Colonic mucosa (tissue), 4 donors: Measurements from ENCODE around the gene RAB33B. TPM values are rescaled to one million over a fixed set of nuclear protein-coding genes. Genes with fewer than 3 reads are reported as not detected.
"Not testable (repeated sequence)": the region's sequence is repeated elsewhere in the genome, so short reads cannot be mapped to it uniquely, and the experiment has no call there.

Experiments
- DNase-seq: peaks from one replicate; pipeline ENCODE4 v3.0.0-alpha.2; 2020
- H3K27ac ChIP-seq: fragments of 200-600 bp; one replicate; pipeline ENCODE4 v1.8.0; 2021
- H3K27me3 ChIP-seq: fragments of 200-600 bp; one replicate; pipeline ENCODE4 v1.8.0; 2021
- H3K36me3 ChIP-seq: fragments of 200-600 bp; one replicate; pipeline ENCODE4 v1.8.0; 2021
- H3K4me1 ChIP-seq: fragments of 200-600 bp; one replicate; pipeline ENCODE4 v1.8.0; 2021; ENCODE audit warnings: mild to moderate bottlenecking
- H3K4me3 ChIP-seq: fragments of 200-600 bp; one replicate; pipeline ENCODE4 v1.8.0; 2021
- H3K9ac ChIP-seq, 2 donors: one replicate each; pipeline ENCODE4 v1.7.0; 2013; ENCODE audit warnings: control low read depth in 2 of 2, low read depth in 2 of 2, low read length in 2 of 2
- H3K9me3 ChIP-seq: fragments of 200-600 bp; one replicate; pipeline ENCODE4 v1.8.0; 2021
- CTCF ChIP-seq: fragments of 200-600 bp; IDR thresholded peaks from one replicate; pipeline ENCODE4 v1.8.0; 2022; ENCODE audit warnings: antibody characterized with exemption, mild to moderate bottlenecking
- intact Hi-C: fragments of 100-400 bp; cut with DNase I; formaldehyde crosslinking; loops from one replicate; pipeline ENCODE4 v1.14.1; 2022
- total RNA-seq, 2 donors: library from RNA; stranded (reverse); fragmentation: NEBNext Ultra II Directional in 1 of 2; extraction: Animal tissue kit (Norgen Biotek cat#: 25700) in 1 of 2; gene quantifications; one replicate each; pipeline ENCODE4 v1.2.1, GENCODE V29; 2021
- donor health status: healthy.
- donor health status: DM: no; HTN: no; CAD: no.
- donor health status: DM: no; HTN: no; CAD: no.

RAB33B gene
- 1 to 10 TPM; 5.0 to 7.1 TPM for total RNA-seq

DNA sequence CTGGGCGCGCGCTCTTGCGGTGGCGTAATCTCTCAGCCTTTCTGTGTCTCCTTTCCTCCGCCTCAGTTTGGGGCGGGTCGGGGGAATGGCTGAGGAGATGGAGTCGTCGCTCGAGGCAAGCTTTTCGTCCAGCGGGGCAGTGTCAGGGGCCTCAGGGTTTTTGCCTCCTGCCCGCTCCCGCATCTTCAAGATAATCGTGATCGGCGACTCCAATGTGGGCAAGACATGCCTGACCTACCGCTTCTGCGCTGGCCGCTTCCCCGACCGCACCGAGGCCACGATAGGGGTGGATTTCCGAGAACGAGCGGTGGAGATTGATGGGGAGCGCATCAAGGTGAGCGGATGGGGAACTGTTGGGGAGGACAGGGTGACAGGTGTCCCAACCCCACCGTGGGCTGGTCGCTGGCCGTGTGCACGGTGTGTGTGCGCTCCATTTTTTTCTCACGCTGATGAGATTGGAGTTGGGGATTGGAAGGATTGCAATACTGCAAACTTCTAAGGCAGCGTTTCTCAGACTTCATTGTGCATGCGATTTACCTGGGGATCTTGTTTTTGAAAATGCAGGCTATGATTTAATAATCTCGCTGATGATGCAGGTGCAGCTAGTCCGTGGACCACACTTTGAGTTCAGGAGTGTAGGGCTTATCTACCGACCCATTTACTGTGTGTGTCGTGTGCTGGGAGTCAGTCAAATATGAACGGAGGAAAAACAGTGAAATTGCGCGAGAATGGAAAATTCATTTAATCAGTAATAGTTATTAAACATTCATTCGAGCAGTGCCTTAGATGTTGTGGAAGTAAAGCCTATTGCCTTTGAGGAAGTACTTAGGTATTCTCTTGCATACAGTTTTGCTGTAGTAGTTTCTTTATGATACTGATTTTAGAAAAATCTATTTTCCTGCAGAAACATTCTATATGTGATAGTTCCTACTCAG is at the start of gene RAB33B:
TSS of gene RAB33B (plus strand) at position 11 of the 935 bp plus-strand sequence. CDS start at position 86, 75 bp downstream.
- peaks cover 6% of the 10 kb centered on the region for H3K4me1 ChIP-seq
- H3K9ac ChIP-seq: peak within 1 kb of the TSS; percentile 91 to 99
- H3K27me3 ChIP-seq: no peaks in the 10 kb centered on the region
- no peak for DNase-seq
- H3K27ac ChIP-seq: peak within 1 kb of the TSS; percentile 99
- intact Hi-C loops: loop anchor here (10.0 kb wide), 2 partner anchors 80 to 150 kb away; partner anchors contain the start of genes NAA15 and NDUFC1
- no peaks in the 10 kb centered on the region for H3K9me3 ChIP-seq
- TF ChIP-seq CTCF: no peak
- H3K36me3 ChIP-seq: no peaks in the 10 kb centered on the region
- peak within 1 kb of the TSS; percentile 83 for H3K4me3 ChIP-seq

GRCh38 chr4:139410312-139410711 is 43.6 kb upstream of the RAB33B start:
- no peak overlapping the region for H3K9ac ChIP-seq
- H3K4me3 ChIP-seq: no peak overlapping the region
- H3K27ac ChIP-seq: no peak overlapping the region
- no peaks in the 10 kb centered on the region for H3K4me1 ChIP-seq
- no peaks in the 10 kb centered on the region for H3K27me3 ChIP-seq
- intact Hi-C loops: loop anchor here (10.0 kb wide), 1 partner anchor 114 kb away; no protein-coding TSS in a partner anchor
- no peak for TF ChIP-seq CTCF
- H3K36me3 ChIP-seq: no peaks in the 10 kb centered on the region
- H3K9me3 ChIP-seq: no peaks in the 10 kb centered on the region
- no peak for DNase-seq

GRCh38 chr4:139414671-139415210 is 39.2 kb upstream of the RAB33B start:
- not testable (repeated sequence) for H3K27me3 ChIP-seq, H3K9me3 ChIP-seq, H3K9ac ChIP-seq, H3K4me3 ChIP-seq, DNase-seq, H3K27ac ChIP-seq, H3K4me1 ChIP-seq, H3K36me3 ChIP-seq
- intact Hi-C loops: loop anchor here (10.0 kb wide), 1 partner anchor 110 kb away; no protein-coding TSS in a partner anchor

DNA sequence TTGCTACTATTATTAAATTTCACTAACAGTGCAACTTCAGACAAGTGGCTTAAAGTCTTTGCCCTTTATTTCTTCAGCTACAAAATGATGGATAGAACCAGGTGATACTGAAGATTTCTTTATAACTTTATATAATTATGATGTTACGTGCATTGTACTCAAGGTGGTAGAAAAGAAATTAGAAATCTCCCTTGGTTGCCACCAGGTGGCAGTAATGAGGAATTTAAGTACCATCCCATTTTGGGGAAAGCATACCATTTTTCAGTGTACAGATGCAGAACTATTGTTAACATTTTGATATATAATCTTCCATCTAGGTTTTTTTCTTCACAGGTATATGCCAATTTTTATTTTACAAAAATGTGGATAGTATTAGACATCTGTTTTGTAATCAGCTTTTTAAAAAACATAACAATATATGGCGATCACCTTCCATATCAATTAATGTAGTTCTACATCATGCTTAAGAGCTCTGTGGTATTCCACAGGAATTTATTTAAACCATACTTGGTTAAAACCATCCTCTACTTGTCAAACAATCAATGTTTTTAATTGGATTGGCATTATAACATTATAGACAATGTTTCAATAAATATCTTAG is 37.7 kb upstream of the RAB33B start:
- no peaks in the 10 kb centered on the region for H3K27me3 ChIP-seq
- H3K4me1 ChIP-seq: no peaks in the 10 kb centered on the region
- TF ChIP-seq CTCF: peak; percentile 65
- no peaks in the 10 kb centered on the region for H3K9me3 ChIP-seq
- no peak for DNase-seq
- no peak overlapping the region for H3K4me3 ChIP-seq
- H3K27ac ChIP-seq: no peak overlapping the region
- H3K36me3 ChIP-seq: no peaks in the 10 kb centered on the region
- H3K9ac ChIP-seq: no peak overlapping the region
- intact Hi-C loops: loop anchor here (10.0 kb wide), 1 partner anchor 109 kb away; no protein-coding TSS in a partner anchor

- DNase-seq: peak; percentile 36
- Histone ChIP-seq H3K36me3 (no peaks in the 10 kb centered on the region), H3K4me1 (no peaks in the 10 kb centered on the region), H3K9me3 (no peaks in the 10 kb centered on the region), H3K4me3 (no peak overlapping the region), H3K27me3 (no peaks in the 10 kb centered on the region), H3K9ac (no peak overlapping the region), H3K27ac (no peak overlapping the region)
- no peak for TF ChIP-seq CTCF
- intact Hi-C loops: loop anchor here (10.0 kb wide), 1 partner anchor 105 kb away; no protein-coding TSS in a partner anchor
Measured at GRCh38 chr4:139419388-139419914, 34.5 kb upstream of the RAB33B start.
